Panc1 (cell line): ENCODE data around the gene ITFG1. TPM values are rescaled to one million over a fixed set of nuclear protein-coding genes. Genes with fewer than 3 reads are reported as not detected.
"Not testable (repeated sequence)": the region's sequence is repeated elsewhere in the genome, so short reads cannot be mapped to it uniquely, and the experiment has no call there.

Source experiments
- ATAC-seq: fragments of 200-7000 bp; cut with Tn5 transposase; 2 replicates; pipeline ENCODE4 v1.9.1; 2020; ENCODE audit warnings: mild to moderate bottlenecking, moderate library complexity
- BruUV-seq: library from RNA; stranded (reverse); fragments of 400-500 nt; replicated peaks from 2 replicates; lab custom pipeline; 2021; lab: Mats Ljungman, UMichigan
- CTCF ChIA-PET: fragments of 300-600 bp; sonication (Branson Sonifier 250); formaldehyde crosslinking; loops from one replicate; lab custom pipeline; 2022; ENCODE audit warnings: antibody characterized with exemption; lab: Charles Lee
- POLR2A ChIA-PET: fragments of 300-600 bp; sonication (Branson Sonifier 250); formaldehyde crosslinking; loops from one replicate; lab custom pipeline; 2022; ENCODE audit warnings: antibody characterized with exemption; lab: Charles Lee
- DNase-seq: peaks from one replicate; pipeline ENCODE4 v3.0.0-alpha.2; 2010; ENCODE audit warnings: low read depth, low spot score
- H3K27ac ChIP-seq: 2 replicates; pipeline ENCODE4 v1.5.1; 2011; ENCODE audit warnings: mild to moderate bottlenecking, low read length, inconsistent platforms
- H3K27me3 ChIP-seq: fragments of 200-500 bp; sonication (Bioruptor generic); 2 replicates; pipeline ENCODE4 v1.6.0; 2014; ENCODE audit warnings: low read length, inconsistent platforms; ENCODE audit not compliant: control insufficient read depth, insufficient read depth
- H3K36me3 ChIP-seq: fragments of 200-500 bp; sonication (Bioruptor generic); 2 replicates; pipeline ENCODE4 v1.5.1; 2014; ENCODE audit warnings: inconsistent platforms, mild to moderate bottlenecking, low read length, moderate library complexity; ENCODE audit not compliant: control insufficient read depth, insufficient read depth
- H3K4me1 ChIP-seq: 2 replicates; pipeline ENCODE4 v1.5.1; 2011; ENCODE audit warnings: inconsistent platforms, mild to moderate bottlenecking, low read length, moderate library complexity; ENCODE audit not compliant: control insufficient read depth, insufficient read depth
- H3K4me3 ChIP-seq, 2 experiments: 2 replicates each; pipeline ENCODE4 v1.5.1; 2011 to 2012; ENCODE audit warnings: low read depth in 2 of 2, low read length in 2 of 2, mild to moderate bottlenecking in 2 of 2, inconsistent platforms in 1 of 2, moderate library complexity in 1 of 2
- H3K9me3 ChIP-seq: fragments of 200-500 bp; sonication (Bioruptor generic); 2 replicates; pipeline ENCODE4 v1.5.1; 2014; ENCODE audit warnings: low read depth, mild to moderate bottlenecking, inconsistent platforms, low read length, moderate library complexity; ENCODE audit not compliant: control insufficient read depth, insufficient read depth
- CTCF ChIP-seq: fragments of 450-650 bp; IDR thresholded peaks from 2 replicates; pipeline ENCODE4 v1.5.1; 2017; ENCODE audit warnings: mild to moderate bottlenecking
- POLR2AphosphoS5 ChIP-seq: IDR thresholded peaks from 2 replicates; pipeline ENCODE4 v1.6.1; 2012; ENCODE audit warnings: mild to moderate bottlenecking, low read depth, low read length, moderate library complexity
- REST ChIP-seq, 2 experiments: IDR thresholded peaks; 2 replicates each; pipeline ENCODE4 v1.6.1; 2011 to 2012; ENCODE audit warnings: low read depth in 2 of 2, control low read depth in 1 of 2, low read length in 1 of 2, mild to moderate bottlenecking in 1 of 2, moderate library complexity in 1 of 2; ENCODE audit not compliant: insufficient read depth in 1 of 2
- SIN3A ChIP-seq: IDR thresholded peaks from 2 replicates; pipeline ENCODE4 v1.6.1; 2012; ENCODE audit warnings: low read depth, mild to moderate bottlenecking, low read length, moderate library complexity, borderline replicate concordance; ENCODE audit not compliant: insufficient read depth
- TCF7L2 ChIP-seq: IDR thresholded peaks from 2 replicates; pipeline ENCODE4 v1.6.1; 2011; ENCODE audit warnings: mild to moderate bottlenecking, low read depth, low read length, inconsistent platforms
- in situ Hi-C: cut with HindIII; loops from 2 replicates; pipeline ENCODE4 v1.10.0; 2016; ENCODE audit warnings: low sequenced_read_pairs, low pct_unique_long_range_greater_than_20kb
- intact Hi-C: fragments of 100-400 bp; cut with micrococcal nuclease; formaldehyde crosslinking; loops from one replicate; pipeline ENCODE4 v1.10.0; 2022; ENCODE audit not compliant: unreplicated experiment
- total RNA-seq: library from RNA; stranded (reverse); gene quantifications from one replicate; pipeline ENCODE4 v1.2.1, GENCODE V29; 2021; ENCODE audit not compliant: unreplicated experiment

ITFG1 gene
- total RNA-seq, 1 experiment from 2014 or later = 26.5 TPM

- ATAC-seq, H3K4me3 ChIP-seq, H3K9me3 ChIP-seq, intact Hi-C loops, H3K36me3 ChIP-seq, H3K27me3 ChIP-seq, H3K4me1 ChIP-seq, POLR2A ChIA-PET, H3K27ac ChIP-seq, CTCF ChIA-PET, in situ Hi-C loops, BruUV-seq, DNase-seq: not testable (repeated sequence)
These were observed 113.7 kb downstream of the ITFG1 start for GRCh38 chr16:47347021-47347696.

- intact Hi-C loops = no loop called here
- no peak for ATAC-seq
- no TSS peak for BruUV-seq
- no peaks in the 10 kb centered on the region for H3K27me3 ChIP-seq
- CTCF ChIA-PET = no interaction called here
- no peaks in the 10 kb centered on the region for H3K36me3 ChIP-seq
- TF ChIP-seq POLR2AphosphoS5 (no peak), CTCF (no peak), REST (IDR thresholded peaks at IDR 0.05; ENCODE audit: insufficient read depth in 1 of 2, low read depth in 2 of 2, low read length in 1 of 2) (no peak), SIN3A (no peak), TCF7L2 (no peak)
- no peak overlapping the region for H3K27ac ChIP-seq
- no peaks in the 10 kb centered on the region for H3K9me3 ChIP-seq
- DNase-seq = no peak
- H3K4me3 ChIP-seq = no peak overlapping the region
- POLR2A ChIA-PET = no interaction called here
- in situ Hi-C loops = no loop called here
- H3K4me1 ChIP-seq = no peaks in the 10 kb centered on the region
These were observed 118.8 kb downstream of the ITFG1 start for GRCh38 chr16:47342055-47342454.

- CTCF ChIA-PET, POLR2A ChIA-PET, H3K27me3 ChIP-seq, H3K4me1 ChIP-seq, ATAC-seq, H3K27ac ChIP-seq, DNase-seq, intact Hi-C loops, H3K9me3 ChIP-seq, H3K36me3 ChIP-seq, H3K4me3 ChIP-seq, in situ Hi-C loops, BruUV-seq: not testable (repeated sequence)
These were observed 130.3 kb downstream of the ITFG1 start for GRCh38 chr16:47330562-47330961.

- ATAC-seq, in situ Hi-C loops, H3K36me3 ChIP-seq, H3K27ac ChIP-seq, DNase-seq, POLR2A ChIA-PET, BruUV-seq, H3K27me3 ChIP-seq, CTCF ChIA-PET, H3K4me3 ChIP-seq, H3K9me3 ChIP-seq, intact Hi-C loops, H3K4me1 ChIP-seq: not testable (repeated sequence)
These were observed 136.6 kb downstream of the ITFG1 start for GRCh38 chr16:47324309-47324708.
